ENCODE measurements around the gene FGF13. TPM values are rescaled to one million over a fixed set of nuclear protein-coding genes. Genes with fewer than 3 reads are reported as not detected.

Gene FGF13
- total RNA-seq: 1 to 10 TPM in 3 of 4 donors, under 1 TPM in 1; 0.60 to 2.1 (median 1.4) TPM

- no peaks in the 10 kb centered on the region for H3K27me3 ChIP-seq
- peak; percentile 7 for DNase-seq
- TF ChIP-seq POLR2AphosphoS5 (IDR thresholded peaks at IDR 0.05) (no peak), EP300 (IDR thresholded peaks at IDR 0.05; ENCODE audit: low read depth) (no peak), CTCF (IDR thresholded peaks at IDR 0.05) (peak in 1 of 5 experiments; percentile 12)
- intact Hi-C loops (cut with DNase I; ENCODE audit: low total_unique reads): no loop called here
- no peaks in the 10 kb centered on the region for H3K36me3 ChIP-seq
- no peaks in the 10 kb centered on the region for H3K9me3 ChIP-seq
- H3K27ac ChIP-seq: peak within 1 kb of the TSS in 3 of 4 donors; percentile 16 to 55 (median 19)
- H3K4me3 ChIP-seq: peak within 1 kb of the TSS; percentile 11 to 45 (median 25)
- WGBS, 2 donors (ENCODE audit: low coverage in 1 of 2): 49% methylated on average over 57 of the region's 65 CpGs; no CpG with 5 or more reads in 1 of the 2 donors
- in situ Hi-C loops (cut with MboI; ENCODE audit: low pct_ligation_motif_present in 1 of 4, low pct_unique_long_range_greater_than_20kb in 1 of 4, low sequenced_read_pairs in 3 of 4): no loop called here
- no peaks in the 10 kb centered on the region for H3K4me1 ChIP-seq
Observed at GRCh38 chrX:138711399-138712347, at the start of gene FGF13. FGF13 (minus strand) TSS chrX:138711717; CDS start chrX:138711003, 714 bp downstream.

- H3K4me1 ChIP-seq: no peaks in the 10 kb centered on the region
- in situ Hi-C loops (cut with MboI; ENCODE audit: low pct_ligation_motif_present in 1 of 4, low pct_unique_long_range_greater_than_20kb in 1 of 4, low sequenced_read_pairs in 3 of 4) (loop anchor here in 3 of 4 donors (25.0 kb wide), 1 partner anchor 803 kb away; no protein-coding TSS in a partner anchor), intact Hi-C loops (cut with DNase I; ENCODE audit: low total_unique reads) (no loop called here)
Observed at GRCh38 chrX:138759217-138759943, 47.9 kb upstream of the FGF13 start.

GRCh38 chrX:138756234-138756633 is 44.7 kb upstream of the FGF13 start:
- Histone ChIP-seq H3K27ac (no peak overlapping the region), H3K27me3 (no peaks in the 10 kb centered on the region), H3K9me3 (no peaks in the 10 kb centered on the region), H3K36me3 (no peaks in the 10 kb centered on the region), H3K4me1 (no peaks in the 10 kb centered on the region), H3K4me3 (no peak overlapping the region)
- no peak for DNase-seq
- in situ Hi-C loops (cut with MboI; ENCODE audit: low pct_ligation_motif_present in 1 of 4, low pct_unique_long_range_greater_than_20kb in 1 of 4, low sequenced_read_pairs in 3 of 4): loop anchor here in 3 of 4 donors (25.0 kb wide), 1 partner anchor 806 kb away; no protein-coding TSS in a partner anchor
- intact Hi-C loops (cut with DNase I; ENCODE audit: low total_unique reads): no loop called here
- WGBS, 2 donors (ENCODE audit: low coverage in 1 of 2): 13% methylated on average over 2 of the region's 2 CpGs; no CpG with 5 or more reads in 1 of the 2 donors
- no peak for TF ChIP-seq POLR2A (IDR thresholded peaks at IDR 0.05)
- no peak for TF ChIP-seq EP300 (IDR thresholded peaks at IDR 0.05; ENCODE audit: low read depth)
- no peak for TF ChIP-seq POLR2AphosphoS5 (IDR thresholded peaks at IDR 0.05)
- TF ChIP-seq CTCF (IDR thresholded peaks at IDR 0.05): no peak

More at GRCh38 chrX:138759217-138759943, 47.9 kb upstream of the FGF13 start:
- no peak overlapping the region for H3K4me3 ChIP-seq
- WGBS, 2 donors (ENCODE audit: low coverage in 1 of 2): 64% methylated on average over 5 of the region's 5 CpGs; no CpG with 5 or more reads in 1 of the 2 donors
- no peaks in the 10 kb centered on the region for H3K9me3 ChIP-seq
- DNase-seq: no peak
- H3K27ac ChIP-seq: no peak overlapping the region
- no peak for TF ChIP-seq CTCF (IDR thresholded peaks at IDR 0.05)
- TF ChIP-seq EP300 (IDR thresholded peaks at IDR 0.05; ENCODE audit: low read depth): no peak
- H3K36me3 ChIP-seq: no peaks in the 10 kb centered on the region
- no peaks in the 10 kb centered on the region for H3K27me3 ChIP-seq

GRCh38 chrX:138754861-138755260 is 43.3 kb upstream of the FGF13 start:
- Histone ChIP-seq H3K36me3 (no peaks in the 10 kb centered on the region), H3K27ac (no peak overlapping the region), H3K4me3 (no peak overlapping the region), H3K27me3 (no peaks in the 10 kb centered on the region), H3K4me1 (no peaks in the 10 kb centered on the region), H3K9me3 (no peaks in the 10 kb centered on the region)
- in situ Hi-C loops (cut with MboI; ENCODE audit: low pct_ligation_motif_present in 1 of 4, low pct_unique_long_range_greater_than_20kb in 1 of 4, low sequenced_read_pairs in 3 of 4): loop anchor here in 3 of 4 donors (25.0 kb wide), 1 partner anchor 807 kb away; no protein-coding TSS in a partner anchor
- no peak for TF ChIP-seq POLR2A (IDR thresholded peaks at IDR 0.05)
- TF ChIP-seq CTCF (IDR thresholded peaks at IDR 0.05): no peak
- TF ChIP-seq EP300 (IDR thresholded peaks at IDR 0.05; ENCODE audit: low read depth): no peak
- TF ChIP-seq POLR2AphosphoS5 (IDR thresholded peaks at IDR 0.05): no peak
- intact Hi-C loops (cut with DNase I; ENCODE audit: low total_unique reads): no loop called here
- no peak for DNase-seq
- WGBS, 2 donors (ENCODE audit: low coverage in 1 of 2): 82% methylated on average over 2 of the region's 2 CpGs; no CpG with 5 or more reads in 1 of the 2 donors
